Cardiac fibroblast (primary cell): Measurements from ENCODE around the gene SOX14.

ENCODE experiments used
- DNase-seq, 2 donors: peaks; one replicate each; pipeline versions ENCODE4 v3.0.0 to v3.0.0-alpha.2; 2010; ENCODE audit warnings: low read depth in 2 of 2
- H3K4me3 ChIP-seq, 2 donors: replicated peaks in 1 of 2; 1 replicate in 1 of 2; 2 replicates in 1 of 2; pipeline ENCODE4 v1.5.1; 2011; ENCODE audit warnings: low read depth in 2 of 2, low read length in 2 of 2, mild to moderate bottlenecking in 2 of 2, moderate library complexity in 1 of 2
- TF ChIP-seq, protein P1 (sequence below): IDR thresholded peaks from one replicate; pipeline ENCODE4 v1.5.1; 2011; ENCODE audit warnings: low read depth, mild to moderate bottlenecking, low read length, inconsistent platforms

The SOX14 gene

DNA sequence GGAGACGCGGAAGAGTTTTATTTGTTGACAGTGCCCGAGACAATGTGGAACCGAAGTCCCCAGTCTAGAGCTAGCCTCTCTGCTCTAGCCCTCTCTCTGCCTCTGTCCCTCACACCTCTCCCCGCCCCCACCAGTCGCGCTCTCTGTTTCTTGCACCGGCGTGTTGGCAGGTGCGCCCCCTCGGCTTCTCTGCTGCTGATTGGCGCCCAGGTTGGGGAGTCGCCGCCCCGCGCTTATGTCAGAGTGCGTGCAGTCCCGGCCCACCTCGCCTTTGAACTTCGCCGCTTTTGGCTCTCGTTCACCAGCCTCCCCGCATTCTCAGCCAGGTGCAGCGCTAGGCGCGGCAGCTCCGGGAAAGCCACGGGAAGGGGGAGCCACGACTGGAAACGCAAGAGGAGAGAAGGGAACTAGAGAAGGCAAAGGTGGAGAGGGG is at the start of gene SOX14:
SOX14 (plus strand) TSS at position 315 of the 433 bp plus-strand sequence. CDS start 470 bp downstream, outside the sequence.
- H3K4me3 ChIP-seq = no peak within 1 kb of the TSS
- DNase-seq = no peak
- TF ChIP-seq, protein P1, sequence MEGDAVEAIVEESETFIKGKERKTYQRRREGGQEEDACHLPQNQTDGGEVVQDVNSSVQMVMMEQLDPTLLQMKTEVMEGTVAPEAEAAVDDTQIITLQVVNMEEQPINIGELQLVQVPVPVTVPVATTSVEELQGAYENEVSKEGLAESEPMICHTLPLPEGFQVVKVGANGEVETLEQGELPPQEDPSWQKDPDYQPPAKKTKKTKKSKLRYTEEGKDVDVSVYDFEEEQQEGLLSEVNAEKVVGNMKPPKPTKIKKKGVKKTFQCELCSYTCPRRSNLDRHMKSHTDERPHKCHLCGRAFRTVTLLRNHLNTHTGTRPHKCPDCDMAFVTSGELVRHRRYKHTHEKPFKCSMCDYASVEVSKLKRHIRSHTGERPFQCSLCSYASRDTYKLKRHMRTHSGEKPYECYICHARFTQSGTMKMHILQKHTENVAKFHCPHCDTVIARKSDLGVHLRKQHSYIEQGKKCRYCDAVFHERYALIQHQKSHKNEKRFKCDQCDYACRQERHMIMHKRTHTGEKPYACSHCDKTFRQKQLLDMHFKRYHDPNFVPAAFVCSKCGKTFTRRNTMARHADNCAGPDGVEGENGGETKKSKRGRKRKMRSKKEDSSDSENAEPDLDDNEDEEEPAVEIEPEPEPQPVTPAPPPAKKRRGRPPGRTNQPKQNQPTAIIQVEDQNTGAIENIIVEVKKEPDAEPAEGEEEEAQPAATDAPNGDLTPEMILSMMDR = no peak

DNA sequence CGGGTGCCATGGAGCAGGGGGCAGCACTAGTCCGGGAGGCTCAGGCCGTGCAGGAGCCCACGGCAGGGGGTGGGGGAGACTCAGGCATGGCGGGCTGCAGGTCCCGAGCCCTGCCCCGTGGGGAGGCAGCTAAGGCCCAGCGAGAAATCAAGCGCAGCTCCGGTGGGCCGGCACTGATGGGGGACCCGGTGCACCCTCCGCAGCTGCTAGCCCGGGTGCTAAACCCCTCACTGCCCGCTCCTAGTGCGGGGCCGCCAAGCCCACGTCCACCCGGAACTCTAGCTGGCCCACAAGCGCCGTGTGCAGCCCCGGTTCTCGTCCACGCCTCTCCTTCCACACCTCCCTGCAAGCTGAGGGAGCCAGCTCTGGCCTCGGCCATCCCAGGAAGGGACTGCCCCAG is 49.6 kb upstream of the SOX14 start:
- TF ChIP-seq, protein P1 = no peak
- DNase-seq = no peak
- no peak overlapping the region for H3K4me3 ChIP-seq

DNA sequence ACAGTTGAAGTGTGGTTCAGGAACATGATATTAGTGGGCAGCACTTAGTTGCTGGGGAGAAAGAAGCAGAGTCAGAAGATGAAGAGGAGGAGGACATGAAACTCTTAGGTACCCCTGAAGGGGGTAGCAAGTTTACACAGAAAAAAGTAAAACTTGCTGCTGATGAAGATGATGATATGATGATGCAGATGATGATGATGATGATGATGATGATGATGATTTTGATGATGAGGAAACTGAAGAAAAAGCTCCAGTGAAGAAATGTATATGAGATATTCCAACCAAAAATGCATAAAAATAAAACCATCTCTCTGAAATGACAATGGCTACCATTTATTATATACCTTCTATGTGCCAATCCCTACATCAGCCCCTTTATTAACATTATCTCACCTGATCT is 39.9 kb upstream of the SOX14 start:
- TF ChIP-seq, protein P1 = no peak
- no peak for DNase-seq
- no peak overlapping the region for H3K4me3 ChIP-seq

DNA sequence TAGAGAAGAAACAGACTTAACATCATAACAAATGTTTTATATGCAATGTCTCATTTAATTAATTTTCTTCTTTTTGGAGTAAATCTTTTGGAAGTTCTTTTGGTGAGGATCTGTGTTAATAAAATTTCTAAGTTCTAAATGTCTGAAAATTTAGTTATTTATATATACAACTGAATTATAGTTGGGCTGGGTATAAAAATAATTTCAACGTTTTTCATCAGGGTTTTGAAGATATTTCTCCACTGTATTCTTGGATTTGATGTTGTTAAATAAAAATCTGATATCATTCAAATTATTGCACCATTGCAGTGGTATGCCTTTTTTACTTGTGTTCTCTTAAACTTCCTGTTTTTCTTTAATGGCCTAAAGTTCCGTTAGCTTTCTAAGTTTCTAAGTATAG is 26.9 kb upstream of the SOX14 start:
- DNase-seq = no peak
- TF ChIP-seq, protein P1 = no peak
- H3K4me3 ChIP-seq = no peak overlapping the region

DNA sequence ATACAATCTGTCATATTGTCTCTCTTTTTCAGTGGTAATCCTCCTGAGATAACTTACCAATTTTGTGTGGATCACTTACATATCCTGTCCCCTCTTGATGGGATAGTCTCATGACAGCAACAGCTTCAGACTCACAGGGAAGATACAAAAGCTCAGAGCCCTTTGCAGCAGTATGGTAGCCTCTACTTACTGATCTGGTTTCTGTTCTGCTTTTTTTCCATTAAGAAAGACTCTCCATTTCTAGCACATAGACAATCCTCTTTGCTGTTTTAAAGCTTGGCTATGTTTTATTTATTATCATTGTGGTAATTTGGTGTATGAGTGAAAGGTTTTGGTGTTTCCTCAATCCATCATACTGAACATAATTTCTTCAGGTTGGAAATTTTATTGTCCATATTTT is 25.4 kb upstream of the SOX14 start:
- no peak overlapping the region for H3K4me3 ChIP-seq
- DNase-seq = no peak
- TF ChIP-seq, protein P1 = no peak

DNA sequence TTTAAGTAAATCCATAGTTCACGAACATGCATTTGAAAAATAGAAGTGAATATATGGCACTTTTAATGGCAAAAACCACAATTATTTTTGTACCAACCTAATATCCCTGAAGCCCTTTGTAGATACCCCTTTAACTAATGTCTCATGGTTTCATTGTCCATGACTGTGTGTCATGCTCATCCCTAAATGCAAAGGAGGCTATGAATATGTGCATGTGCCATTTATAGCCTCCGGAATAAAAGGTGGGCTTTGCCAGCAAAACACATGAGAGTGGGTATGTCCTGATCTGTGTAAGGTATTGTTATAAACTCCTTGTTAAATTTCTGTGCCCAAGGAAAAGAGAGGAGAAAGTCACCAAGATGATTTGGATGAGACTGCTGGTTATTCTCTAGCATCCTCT is 20.5 kb upstream of the SOX14 start:
- TF ChIP-seq, protein P1 = no peak
- DNase-seq = no peak
- H3K4me3 ChIP-seq = no peak overlapping the region

DNA sequence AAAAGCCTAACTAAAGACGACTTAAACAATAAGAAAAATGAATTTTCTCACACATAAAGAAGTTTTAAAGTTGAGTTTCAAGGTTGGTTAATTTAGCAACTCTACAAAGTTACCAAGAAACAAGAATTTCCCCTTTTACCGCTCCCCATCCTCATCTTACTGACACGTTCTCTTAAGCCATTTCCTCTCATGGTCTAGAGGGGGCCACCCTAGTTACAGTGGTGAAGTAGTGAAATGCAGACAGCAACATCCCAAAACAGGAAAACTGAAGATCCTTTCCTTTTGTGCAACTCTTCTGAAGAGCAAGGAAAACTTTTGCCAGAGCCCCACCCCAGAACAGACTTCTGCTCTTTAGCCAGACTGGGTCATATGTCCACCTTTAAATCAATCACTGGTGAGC is 17.3 kb upstream of the SOX14 start:
- TF ChIP-seq, protein P1 = no peak
- DNase-seq = no peak
- no peak overlapping the region for H3K4me3 ChIP-seq
